GM12878 (cell line): Measurements from ENCODE around the gene FGF2. TPM values are rescaled to one million over a fixed set of nuclear protein-coding genes. Genes with fewer than 3 reads are reported as not detected.

ENCODE experiments used
- ATAC-seq: fragments of 200-7000 bp; cut with Tn5 transposase; 3 replicates; pipeline ENCODE4 v1.9.1; 2020; ENCODE audit warnings: mild to moderate bottlenecking, moderate library complexity
- BruUV-seq: library from RNA; stranded (reverse); fragments of 400-500 nt; replicated peaks from 2 replicates; lab custom pipeline; 2021; lab: Mats Ljungman, UMichigan
- CTCF ChIA-PET: fragments of 300-600 bp; sonication (Branson Sonifier 250); formaldehyde crosslinking; extraction: SDS; loops from one replicate; lab custom pipeline; 2021; ENCODE audit warnings: inconsistent platforms; lab: Yijun Ruan, JAX
- POLR2A ChIA-PET: fragments of 350-600 bp; formaldehyde crosslinking; extraction: SDS; loops from one replicate; lab custom pipeline; 2021; ENCODE audit warnings: inconsistent platforms; lab: Charles Lee
- RAD21 ChIA-PET: fragments of 300-600 bp; sonication (Branson Sonifier 250); formaldehyde crosslinking; loops from one replicate; lab custom pipeline; 2023; ENCODE audit warnings: antibody characterized with exemption; ENCODE audit not compliant: unreplicated experiment; lab: Charles Lee
- SMC1A ChIA-PET: fragments of 300-600 bp; sonication (Branson Sonifier 250); formaldehyde crosslinking; loops from one replicate; lab custom pipeline; 2023; ENCODE audit not compliant: unreplicated experiment, uncharacterized antibody; lab: Charles Lee
- DNase-seq: peaks from one replicate; pipeline ENCODE4 v3.0.0-alpha.2; 2011; ENCODE audit warnings: low read depth, low spot score
- FAIRE-seq: peaks from 3 replicates; lab custom pipeline; 2011; peaks lifted over from hg19 to GRCh38; lab: Jason Lieb, UNC
- H2AFZ ChIP-seq: 2 replicates; pipeline ENCODE4 v1.6.0; 2011; ENCODE audit warnings: low read depth, low read length, control low read depth; ENCODE audit not compliant: control insufficient read depth
- H3K27ac ChIP-seq: 2 replicates; pipeline ENCODE4 v1.5.1; 2011; ENCODE audit warnings: control low read depth; ENCODE audit not compliant: control insufficient read depth, insufficient read depth
- H3K27me3 ChIP-seq, 2 experiments: replicated peaks in 1 of 2; 2 replicates each; pipeline versions ENCODE4 v1.6.0 to v1.6.1; 2011; ENCODE audit warnings: low read length in 1 of 2; ENCODE audit not compliant: control insufficient read depth in 2 of 2, insufficient read depth in 2 of 2
- H3K36me3 ChIP-seq, 2 experiments: 2 replicates each; pipeline ENCODE4 v1.5.1; 2011; ENCODE audit warnings: low read length in 1 of 2; ENCODE audit not compliant: control insufficient read depth in 2 of 2, insufficient read depth in 2 of 2
- H3K4me1 ChIP-seq: 2 replicates; pipeline ENCODE4 v1.6.1; 2011; ENCODE audit warnings: mild to moderate bottlenecking, low read length, moderate library complexity, mixed read lengths; ENCODE audit not compliant: control insufficient read depth, insufficient read depth
- H3K4me2 ChIP-seq: 2 replicates; pipeline ENCODE4 v1.6.0; 2011; ENCODE audit warnings: control low read depth; ENCODE audit not compliant: control insufficient read depth, insufficient read depth
- H3K4me3 ChIP-seq: fragments of 200-600 bp; sonication (generic); 2 replicates; pipeline ENCODE4 v1.5.1; 2016
- H3K79me2 ChIP-seq: 2 replicates; pipeline ENCODE4 v1.6.0; 2011; ENCODE audit warnings: low read length; ENCODE audit not compliant: control insufficient read depth, insufficient read depth
- H3K9ac ChIP-seq: 2 replicates; pipeline ENCODE4 v1.8.0; 2011; ENCODE audit warnings: low read length, control low read depth, mixed read lengths; ENCODE audit not compliant: control insufficient read depth, insufficient read depth
- H3K9me3 ChIP-seq: replicated peaks from 3 replicates; pipeline ENCODE4 v1.5.1; 2011; ENCODE audit warnings: mild to moderate bottlenecking, low read length; ENCODE audit not compliant: control insufficient read depth, insufficient read depth
- H4K20me1 ChIP-seq: 2 replicates; pipeline ENCODE4 v1.6.0; 2011; ENCODE audit not compliant: control insufficient read depth, insufficient read depth
- ATF3 ChIP-seq: IDR thresholded peaks from 2 replicates; pipeline ENCODE4 v1.6.1; 2011; ENCODE audit warnings: low read depth, mild to moderate bottlenecking, low read length, moderate library complexity, borderline replicate concordance; ENCODE audit errors: extremely low read depth
- HSF1 ChIP-seq: fragments of 150-350 bp; IDR thresholded peaks from 2 replicates; pipeline ENCODE4 v1.6.1; 2014; ENCODE audit warnings: mild to moderate bottlenecking, low read depth, low read length
- MTA2 ChIP-seq: fragments of 450-650 bp; IDR thresholded peaks from 2 replicates; pipeline ENCODE4 v1.6.1; 2016; ENCODE audit warnings: low read depth, mild to moderate bottlenecking, moderate library complexity
- NR2C2 ChIP-seq: IDR thresholded peaks from 2 replicates; pipeline ENCODE4 v1.6.1; 2011; ENCODE audit warnings: borderline replicate concordance, low read depth; ENCODE audit not compliant: control insufficient read depth, insufficient read length
- POU2F2 ChIP-seq: IDR thresholded peaks from 3 replicates; pipeline ENCODE4 v1.6.1; 2011; ENCODE audit warnings: low read depth, mild to moderate bottlenecking, low read length, borderline replicate concordance
- RAD51 ChIP-seq: fragments of 450-650 bp; IDR thresholded peaks from 2 replicates; pipeline ENCODE4 v1.6.1; 2016; ENCODE audit warnings: moderate library complexity, mild to moderate bottlenecking, inconsistent platforms
- RCOR1 ChIP-seq: conservative IDR thresholded peaks from 2 replicates; pipeline ENCODE4 v1.6.1; 2012; ENCODE audit warnings: low read depth, low read length, improper control_type of control experiment
- RUNX3 ChIP-seq: IDR thresholded peaks from 2 replicates; pipeline ENCODE4 v1.6.1; 2012; ENCODE audit warnings: low read length, inconsistent platforms
- SUPT20H ChIP-seq: IDR thresholded peaks from 2 replicates; pipeline ENCODE4 v1.6.1; 2011; ENCODE audit warnings: low read depth, mild to moderate bottlenecking, low read length, moderate library complexity, borderline replicate concordance; ENCODE audit not compliant: control insufficient read depth
- ZBTB11 ChIP-seq: fragments of 450-650 bp; formaldehyde crosslinking; IDR thresholded peaks from 2 replicates; pipeline ENCODE4 v1.5.0; 2022; ENCODE audit warnings: mild to moderate bottlenecking, missing genetic modification characterization
- ZBTB40 ChIP-seq: fragments of 450-650 bp; IDR thresholded peaks from 2 replicates; pipeline ENCODE4 v1.6.1; 2016; ENCODE audit warnings: mild to moderate bottlenecking, moderate library complexity, borderline replicate concordance
- WGBS: methylation state at CpG from one replicate; pipeline ENCODE4 v1.1.6; 2016; ENCODE audit warnings: low lambda C conversion rate; ENCODE audit not compliant: insufficient replicate concordance, insufficient coverage; ENCODE audit errors: missing lambda C conversion rate; 5-methylcytosine and 5-hydroxymethylcytosine counted together
- in situ Hi-C: fragments of 300-500 bp; cut with MboI; formaldehyde crosslinking; loops from 9 replicates; pipeline ENCODE4 v1.14.3; 2018; ENCODE audit warnings: mixed read lengths
- intact Hi-C: fragments of 100-400 bp; cut with micrococcal nuclease; formaldehyde crosslinking; loops from one replicate; pipeline ENCODE4 v1.14.2; 2022; ENCODE audit not compliant: unreplicated experiment
- polyA plus RNA-seq, 11 experiments: library from polyadenylated mRNA; depleted of rRNA in 4 of 11; unstranded in 6 of 11; stranded (reverse) in 5 of 11; fragments of >200 nt; fragmentation: Nextera tagmentation in 4 of 11; fragmentation: Illumina TruSeq in 1 of 11; extraction: Ambion mirVana in 4 of 11; extraction: Trizol in 1 of 11; gene quantifications; 1 replicate in 1 of 11; 2 replicates in 10 of 11; pipeline versions ENCODE4 v1.2.1 to v1.2.3, GENCODE V29; 2011 to 2016; ENCODE audit warnings: inconsistent platforms in 2 of 11, missing spikeins in 2 of 11, low read depth in 1 of 11
- total RNA-seq, 4 experiments: library from RNA; depleted of rRNA in 3 of 4; stranded (reverse); fragments of >200 nt in 3 of 4; fragmentation: Illumina TruSeq in 1 of 4; extraction: Trizol in 1 of 4; gene quantifications; 2 replicates each; pipeline versions ENCODE4 v1.2.1 to v1.2.3, GENCODE V29; 2013 to 2021

The FGF2 gene
- total and polyA plus RNA-seq, 10 of the 15 experiments (the other 5 are each of a cell fraction or from before 2014, with no cell fraction given): 0.13 to 1.7 (median 0.25) TPM

- 79% methylated on average over 4 of the region's 4 CpGs for WGBS
- Histone ChIP-seq H3K4me1 (peaks cover 3% of the 10 kb centered on the region), H3K9ac (no peak overlapping the region), H4K20me1 (no peaks in the 10 kb centered on the region), H3K79me2 (no peaks in the 10 kb centered on the region), H3K36me3 (no peaks in the 10 kb centered on the region), H3K4me3 (no peak overlapping the region), H3K9me3 (no peaks in the 10 kb centered on the region), H3K4me2 (no peak overlapping the region), H2AFZ (no peak overlapping the region), H3K27ac (no peak overlapping the region), H3K27me3 (no peaks in the 10 kb centered on the region; a peak in 1 of 4 replicates)
- ATAC-seq (no peak), DNase-seq (no peak), FAIRE-seq (no peak)
- BruUV-seq: no TSS peak
- ChIA-PET CTCF (interaction anchor here (0.8 kb wide), 1 partner anchor 39 kb away, joined by 3 read pairs; no protein-coding TSS in a partner anchor), POLR2A (no interaction called here), RAD21 (no interaction called here), SMC1A (interaction anchor here (1.0 to 1.6 kb wide), 3 partner anchors 42 to 133 kb away, joined by 3 read pairs; no protein-coding TSS in a partner anchor)
- TF ChIP-seq ZBTB11 (CRISPR knock-in tag) (no peak), RAD51 (no peak), NR2C2 (no peak), POU2F2 (no peak), SUPT20H (no peak), MTA2 (no peak), ZBTB40 (no peak), HSF1 (no peak), ATF3 (no peak), RUNX3 (no peak), RCOR1 (no peak)
- in situ Hi-C loops (no loop called here), intact Hi-C loops (no loop called here)
Measured at GRCh38 chr4:122796801-122797404, 29.7 kb upstream of the FGF2 start.
